H1 (cell line): Measurements from ENCODE around the gene PRXL2A. TPM values are rescaled to one million over a fixed set of nuclear protein-coding genes. Genes with fewer than 3 reads are reported as not detected.

ENCODE experiments used
- CREB1 ChIP-seq: IDR thresholded peaks from 2 replicates; pipeline ENCODE4 v1.6.1; 2012; ENCODE audit warnings: inconsistent platforms
- KDM5A ChIP-seq: fragments of 200-600 bp; IDR thresholded peaks from 2 replicates; pipeline ENCODE4 v1.7.1; 2012; ENCODE audit warnings: mild to moderate bottlenecking, low read length, inconsistent platforms, mixed read lengths
- MAFK ChIP-seq: IDR thresholded peaks from 2 replicates; pipeline ENCODE4 v1.6.1; 2012; ENCODE audit warnings: low read depth, mild to moderate bottlenecking, improper control_type of control experiment, low read length
- SUZ12 ChIP-seq: fragments of 200-600 bp; sonication (generic); IDR thresholded peaks from 2 replicates; pipeline ENCODE4 v1.6.1; 2012; ENCODE audit warnings: mild to moderate bottlenecking, inconsistent platforms, low read length, moderate library complexity, mixed read lengths
- polyA plus RNA-seq, 7 experiments: library from polyadenylated mRNA; depleted of rRNA in 3 of 7; stranded (reverse) in 5 of 7; unstranded in 2 of 7; fragments of >200 nt in 5 of 7; fragments of 200-250 nt in 2 of 7; gene quantifications; 1 replicate in 5 of 7; 2 replicates in 1 of 7; 4 replicates in 1 of 7; pipeline versions ENCODE4 v1.2.1 to v1.2.3, GENCODE V29; 2011 to 2013; ENCODE audit warnings: missing spikeins in 2 of 7, mixed read lengths in 2 of 7
- total RNA-seq: library from RNA; stranded (reverse); fragmentation: NEBNext Ultra II Directional; extraction: Animal tissue kit (Norgen Biotek cat#: 25700); gene quantifications from 2 replicates; pipeline ENCODE4 v1.2.1, GENCODE V29; 2021

Gene PRXL2A
- total and polyA plus RNA-seq, 2 of the 8 experiments (the other 6 are each of a cell fraction or from before 2014, with no cell fraction given): 13.4 to 58.3 TPM

DNA sequence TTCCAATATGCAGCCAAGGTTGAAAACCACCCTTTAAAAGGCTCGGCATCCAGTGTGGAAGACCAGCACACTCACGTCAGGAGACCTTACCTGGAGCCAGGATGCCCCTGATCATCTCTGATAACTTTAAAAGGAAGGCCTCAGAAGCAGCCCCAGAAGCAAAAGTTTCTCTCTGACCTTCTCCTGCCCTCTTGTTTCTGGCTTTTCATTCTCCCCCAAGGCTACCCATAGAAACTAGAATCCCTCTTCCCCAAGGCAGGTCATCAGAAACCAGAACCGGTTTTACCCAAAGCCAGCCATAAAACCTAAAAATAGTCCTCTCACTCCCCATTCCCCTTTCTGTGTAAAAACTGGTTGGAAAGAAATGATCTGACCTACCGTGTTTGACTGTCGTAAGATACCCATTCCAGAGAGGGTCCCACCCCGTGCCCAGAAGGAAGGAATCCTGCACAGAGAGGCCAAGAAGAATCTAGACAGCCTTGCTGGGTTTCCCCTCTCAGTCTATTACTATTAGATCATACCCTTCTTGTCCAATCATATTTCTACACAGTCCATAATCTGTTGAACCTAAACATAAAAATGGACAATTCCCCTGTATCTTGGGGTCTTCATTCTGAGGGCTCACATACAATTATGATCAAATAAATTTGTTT, 28.2 kb downstream of the PRXL2A start (continued):
- TF ChIP-seq CREB1 (no peak), SUZ12 (no peak), MAFK (no peak), KDM5A (no peak)
